ENCODE measurements around the gene ZNF71. TPM values are rescaled to one million over a fixed set of nuclear protein-coding genes. Genes with fewer than 3 reads are reported as not detected.
A peak's percentile ranks its signal among the peaks of the same experiment; 100 is the strongest.

The ZNF71 gene
- total RNA-seq, result 7.8 TPM

GRCh38 chr19:56594783-56595547 is at the start of gene ZNF71:
Gene ZNF71, plus strand, starts transcription at chr19:56595302. Its CDS starts 6,257 bp downstream, at chr19:56601559.
- DNase-seq (ENCODE audit: low spot score), result peak; percentile 93
- intact Hi-C loops (cut with DNase I), result no loop called here
- ATAC-seq, result peak; percentile 99

DNA sequence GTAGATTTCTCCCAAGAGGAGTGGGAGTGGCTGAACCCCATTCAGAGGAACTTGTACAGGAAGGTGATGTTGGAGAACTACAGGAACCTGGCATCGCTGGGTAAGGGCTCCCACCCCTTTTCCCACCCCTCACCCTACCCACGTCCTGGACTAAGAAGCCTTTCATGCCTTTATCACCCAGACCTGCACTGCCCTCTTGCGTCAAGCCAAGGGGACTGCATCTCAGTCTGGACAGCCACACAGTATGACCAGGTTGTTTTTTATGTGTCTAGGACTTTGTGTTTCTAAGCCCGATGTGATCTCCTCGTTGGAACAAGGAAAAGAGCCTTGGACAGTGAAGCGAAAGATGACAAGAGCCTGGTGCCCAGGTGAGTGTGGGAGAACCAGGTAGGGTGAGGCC is 47.6 kb upstream of the ZNF71 start:
- no peak for DNase-seq (ENCODE audit: low spot score)
- ATAC-seq, result no peak
- intact Hi-C loops (cut with DNase I), result no loop called here

DNA sequence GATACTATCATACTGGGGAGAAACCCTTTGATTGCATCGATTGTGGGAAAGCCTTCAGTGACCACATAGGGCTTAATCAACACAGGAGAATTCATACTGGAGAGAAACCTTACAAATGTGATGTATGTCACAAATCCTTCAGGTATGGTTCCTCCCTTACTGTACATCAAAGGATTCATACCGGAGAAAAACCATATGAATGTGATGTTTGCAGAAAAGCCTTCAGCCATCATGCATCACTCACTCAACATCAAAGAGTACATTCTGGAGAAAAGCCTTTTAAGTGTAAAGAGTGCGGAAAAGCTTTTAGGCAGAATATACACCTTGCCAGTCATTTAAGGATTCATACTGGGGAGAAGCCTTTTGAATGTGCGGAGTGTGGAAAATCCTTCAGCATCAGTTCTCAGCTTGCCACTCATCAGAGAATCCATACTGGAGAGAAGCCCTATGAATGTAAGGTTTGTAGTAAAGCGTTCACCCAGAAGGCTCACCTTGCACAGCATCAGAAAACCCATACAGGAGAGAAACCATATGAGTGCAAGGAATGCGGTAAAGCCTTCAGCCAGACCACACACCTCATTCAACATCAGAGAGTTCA is 40.7 kb upstream of the ZNF71 start:
- ATAC-seq, result no peak
- DNase-seq (ENCODE audit: low spot score), result no peak
- intact Hi-C loops (cut with DNase I), result no loop called here

- ATAC-seq (no peak), DNase-seq (ENCODE audit: low spot score) (no peak)
- intact Hi-C loops (cut with DNase I), result no loop called here
These were observed 32.3 kb upstream of the ZNF71 start for GRCh38 chr19:56562766-56563165.

DNA sequence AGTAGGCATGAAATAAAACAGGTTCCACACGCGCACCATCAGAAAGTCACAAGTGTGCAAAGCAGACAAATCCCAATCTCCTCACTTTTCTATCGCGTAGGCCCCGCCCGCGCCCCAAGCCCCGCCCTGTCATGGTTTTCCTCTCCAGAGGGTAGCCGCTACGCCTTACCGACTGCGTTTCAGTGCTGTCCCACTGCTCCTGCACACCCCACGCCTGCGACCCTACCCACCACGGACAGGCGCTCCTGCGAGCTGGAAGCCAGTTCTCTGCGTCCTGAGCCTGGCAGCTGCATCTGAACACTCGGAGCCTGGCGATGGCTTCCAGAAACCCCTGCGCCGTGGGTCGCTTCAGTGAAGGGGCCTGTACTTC is 28.2 kb upstream of the ZNF71 start:
- DNase-seq (ENCODE audit: low spot score) (peak; percentile 70), ATAC-seq (peak; percentile 86)
- intact Hi-C loops (cut with DNase I), result no loop called here

DNA sequence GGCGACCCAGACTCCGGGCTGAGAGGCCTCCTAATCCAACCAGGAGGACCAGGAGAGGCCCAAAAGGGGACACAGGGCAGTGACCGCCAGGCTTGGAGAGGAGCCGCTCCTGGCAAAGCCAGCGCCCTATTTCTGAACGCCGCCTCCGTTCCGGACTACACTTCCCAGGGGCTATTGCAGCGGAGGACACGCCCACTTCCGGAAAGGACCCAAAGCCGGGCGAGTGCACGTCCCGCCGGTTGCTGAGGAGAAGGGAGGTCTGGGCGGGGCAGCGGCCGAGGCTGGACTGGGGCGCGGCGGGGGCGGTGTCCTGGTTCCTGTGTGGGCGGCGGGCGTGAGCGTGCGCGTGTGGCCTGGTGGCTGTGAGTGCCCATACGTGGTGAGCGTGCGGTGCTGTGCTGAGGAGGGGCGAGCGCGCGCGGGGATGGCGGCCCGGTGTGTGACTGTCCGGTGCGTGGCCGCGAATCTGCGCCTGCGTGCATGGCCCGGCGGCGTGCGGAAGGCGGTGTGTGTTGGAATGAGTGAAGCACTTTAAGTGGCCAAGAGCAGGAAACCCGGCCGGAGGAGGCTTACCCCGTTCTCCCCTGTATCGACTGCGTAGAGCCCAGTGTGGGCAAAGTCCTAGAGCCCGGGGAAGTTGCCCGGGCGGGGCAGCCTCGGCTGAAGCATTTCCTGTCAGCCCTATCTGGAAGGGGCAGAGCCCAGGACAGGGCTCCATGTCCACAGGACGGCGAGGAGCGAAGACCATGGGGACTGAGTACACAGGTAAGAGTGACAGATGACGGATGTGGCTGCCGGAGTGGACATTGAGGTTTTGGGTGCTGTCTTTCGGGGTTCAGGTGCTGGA is 27.6 kb upstream of the ZNF71 start, which contains the start of gene ZNF470:
TSS of gene ZNF470 (plus strand) at position 195 of the 847 bp plus-strand sequence. CDS start 2,844 bp downstream, outside the sequence.
- intact Hi-C loops (cut with DNase I), result no loop called here
- peak; percentile 100 for ATAC-seq
- peak; percentile 97 for DNase-seq (ENCODE audit: low spot score)

DNA sequence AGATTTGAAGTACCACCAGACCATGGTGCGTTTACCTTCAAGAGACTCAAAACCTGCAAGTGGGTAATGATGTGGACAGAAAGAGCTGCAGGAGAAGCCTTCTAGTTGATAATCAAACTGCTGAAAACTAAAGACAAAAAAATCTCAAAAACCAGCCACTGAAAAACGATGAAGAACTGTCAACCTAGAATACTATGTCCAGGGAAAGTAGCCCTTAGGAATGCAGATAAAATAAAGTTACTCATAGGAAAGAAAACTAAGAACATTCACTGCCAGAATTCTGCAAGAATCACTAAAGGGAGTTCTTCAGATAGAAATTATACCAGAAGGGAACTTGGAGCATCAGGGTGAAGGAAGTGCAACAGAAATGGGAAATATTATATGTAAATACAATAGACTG is 22.5 kb upstream of the ZNF71 start:
- DNase-seq (ENCODE audit: low spot score) (no peak), ATAC-seq (no peak)
- intact Hi-C loops (cut with DNase I), result no loop called here

- intact Hi-C loops (cut with DNase I), result no loop called here
- DNase-seq (ENCODE audit: low spot score) (no peak), ATAC-seq (no peak)
These were observed 21.2 kb upstream of the ZNF71 start for GRCh38 chr19:56573914-56574313.

GRCh38 chr19:56577719-56578602 is 17.1 kb upstream of the ZNF71 start:
- DNase-seq (ENCODE audit: low spot score) (no peak), ATAC-seq (no peak)
- intact Hi-C loops (cut with DNase I), result no loop called here

DNA sequence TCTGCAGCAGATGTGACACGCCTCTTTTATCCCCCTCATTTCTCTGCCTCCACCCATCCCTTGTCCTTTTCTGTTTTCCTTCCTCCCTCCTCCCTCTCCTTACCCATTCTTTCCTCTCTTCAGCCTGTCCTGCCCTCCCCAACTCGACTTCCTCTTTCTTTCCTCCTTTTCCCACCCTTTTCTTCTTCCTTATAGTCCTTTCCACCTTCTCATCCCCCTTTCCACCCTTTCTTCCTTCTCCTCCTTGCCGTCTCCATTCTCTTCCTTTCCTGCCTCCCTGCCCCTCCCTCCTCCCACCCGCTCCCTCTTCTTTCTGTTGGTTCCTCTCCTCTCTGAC is 688 bp upstream of the ZNF71 start:
- no peak for ATAC-seq
- DNase-seq (ENCODE audit: low spot score), result no peak
- intact Hi-C loops (cut with DNase I), result no loop called here

DNA sequence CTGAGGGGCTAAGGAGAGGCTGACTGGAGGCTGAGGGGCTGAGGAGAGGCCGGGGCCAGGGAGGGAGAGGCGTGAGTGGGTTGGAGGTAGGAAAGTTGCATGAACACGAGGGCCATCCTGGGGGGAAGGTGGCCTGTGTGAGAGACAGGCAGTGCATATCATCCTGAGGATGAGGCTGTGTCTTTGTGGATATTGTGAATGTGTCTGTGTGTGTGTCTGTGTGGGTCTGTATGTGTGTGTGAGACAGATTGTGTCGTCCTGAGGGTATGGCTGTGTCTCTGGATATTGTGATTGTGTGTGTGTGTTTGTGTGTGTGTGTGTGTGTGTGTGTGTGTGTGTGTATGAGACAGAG is 422 bp downstream of the ZNF71 start:
- DNase-seq (ENCODE audit: low spot score), result no peak
- intact Hi-C loops (cut with DNase I), result no loop called here

GRCh38 chr19:56596676-56597075 is 1.6 kb downstream of the ZNF71 start:
- no peak for DNase-seq (ENCODE audit: low spot score)
- ATAC-seq, result no peak
- intact Hi-C loops (cut with DNase I), result no loop called here

More for the DNA sequence above, 422 bp downstream of the ZNF71 start:
- peak; percentile 22 for ATAC-seq

GRCh38 chr19:56597696-56598095 is 2.6 kb downstream of the ZNF71 start:
- ATAC-seq (no peak), DNase-seq (ENCODE audit: low spot score) (no peak)
- intact Hi-C loops (cut with DNase I), result no loop called here

DNA sequence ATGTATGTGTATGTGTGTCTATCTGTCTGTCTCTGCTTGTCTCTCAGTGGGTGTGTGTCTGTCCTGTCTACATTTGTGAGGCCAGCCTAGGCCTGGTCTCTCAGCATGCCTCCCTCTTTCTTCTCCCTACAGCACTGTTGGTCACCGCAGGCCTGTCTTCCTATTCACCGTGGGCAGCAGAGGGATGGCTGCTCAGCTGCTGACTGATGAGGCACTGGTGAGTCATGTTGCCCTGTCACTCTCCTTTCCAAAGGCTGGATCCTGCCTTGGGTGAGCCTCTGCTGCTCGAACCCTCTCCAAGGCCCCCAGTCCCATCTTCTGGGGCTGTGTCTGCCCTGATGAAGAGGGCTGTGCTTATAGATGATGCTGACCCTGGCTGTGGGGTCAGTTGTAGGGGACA is 6.3 kb downstream of the ZNF71 start:
- intact Hi-C loops (cut with DNase I), result no loop called here
- DNase-seq (ENCODE audit: low spot score) (no peak), ATAC-seq (no peak)

GRCh38 chr19:56603829-56604228 is 8.7 kb downstream of the ZNF71 start:
- intact Hi-C loops (cut with DNase I), result no loop called here
- no peak for ATAC-seq
- no peak for DNase-seq (ENCODE audit: low spot score)

DNA sequence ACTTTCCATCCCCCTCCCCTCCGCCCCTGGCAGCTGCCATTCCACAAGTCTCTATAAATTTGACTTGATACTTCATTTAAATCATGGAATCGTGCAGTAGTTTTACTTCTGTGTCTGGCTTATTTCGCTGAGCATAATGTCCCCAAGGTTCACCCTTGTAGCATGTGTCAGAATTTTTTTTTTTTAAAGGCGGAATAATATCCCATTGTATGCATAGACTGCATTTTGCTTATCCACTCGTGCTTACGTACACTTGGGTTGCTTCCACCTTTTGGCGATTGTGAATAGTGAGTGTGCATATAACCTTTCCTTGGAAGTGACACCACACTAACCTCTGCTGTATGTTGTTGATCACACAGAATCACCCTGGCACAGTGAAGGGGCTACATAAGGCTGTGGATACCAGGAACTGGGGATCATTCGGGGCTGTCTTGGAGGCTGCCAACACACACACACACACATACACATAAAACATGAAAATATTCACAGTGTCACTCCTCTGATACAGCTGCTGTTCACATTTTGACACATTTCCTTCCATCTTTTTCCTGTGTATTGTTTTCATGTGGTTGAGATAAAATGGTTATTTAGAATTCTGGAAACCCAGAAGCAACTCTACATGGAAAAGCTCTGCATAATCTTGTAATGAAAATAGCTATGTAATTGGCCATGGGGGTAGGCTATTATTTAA is 13.3 kb downstream of the ZNF71 start:
- ATAC-seq (no peak), DNase-seq (ENCODE audit: low spot score) (no peak)
- intact Hi-C loops (cut with DNase I), result no loop called here

GRCh38 chr19:56611288-56611687 is 16.2 kb downstream of the ZNF71 start:
- ATAC-seq (no peak), DNase-seq (ENCODE audit: low spot score) (no peak)
- intact Hi-C loops (cut with DNase I), result no loop called here

DNA sequence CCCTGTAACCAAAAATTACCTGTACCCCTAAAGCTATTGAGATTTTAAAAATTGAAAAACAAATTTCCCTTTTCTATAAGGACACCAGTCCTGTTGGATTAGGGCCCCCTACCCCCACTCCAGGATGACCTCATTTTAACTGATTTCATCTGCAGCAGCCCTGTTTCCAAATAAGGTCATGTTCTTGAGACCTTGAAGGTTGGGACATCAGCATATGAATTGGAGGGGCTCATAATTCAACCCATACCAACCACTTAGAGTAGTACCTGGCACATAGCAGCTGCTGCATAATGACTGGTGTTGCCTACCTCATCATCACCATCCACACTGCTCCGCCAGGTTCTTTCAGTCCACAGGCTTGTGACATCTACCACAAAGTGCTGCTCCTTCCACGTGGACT is 17.6 kb downstream of the ZNF71 start:
- DNase-seq (ENCODE audit: low spot score), result no peak
- ATAC-seq, result no peak
- intact Hi-C loops (cut with DNase I), result no loop called here

DNA sequence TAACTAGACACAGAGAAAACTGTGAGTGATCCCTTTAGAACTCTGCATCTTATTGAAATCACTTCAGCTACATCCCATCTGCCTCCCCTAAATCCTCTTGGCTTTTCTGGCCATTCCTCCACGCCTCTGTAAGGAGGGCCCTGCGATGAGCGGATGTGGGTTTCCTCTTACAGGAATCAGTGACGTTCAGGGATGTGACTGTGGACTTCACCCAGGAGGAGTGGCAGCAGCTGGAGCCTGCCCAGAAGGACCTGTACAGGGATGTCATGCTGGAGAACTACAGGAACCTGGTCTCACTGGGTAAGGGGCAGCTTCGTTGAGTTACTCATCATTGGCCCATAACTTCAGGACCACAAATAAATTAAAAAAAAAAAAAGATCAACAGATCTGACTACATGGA is 18.5 kb downstream of the ZNF71 start:
- intact Hi-C loops (cut with DNase I), result no loop called here
- ATAC-seq, result no peak

More for the DNA sequence above, 18.5 kb downstream of the ZNF71 start:
- no peak for DNase-seq (ENCODE audit: low spot score)

Measured in sciatic nerve (tissue), 2 donors.